SW480 (cell line): ENCODE measurements around the gene PTPRD.

ENCODE experiments used
- DNase-seq: peaks from one replicate; pipeline ENCODE4 v3.0.0-alpha.2; 2016; ENCODE audit warnings: low spot score

The PTPRD gene

GRCh38 chr9:10054456-10054855 lies 558.3 kb downstream of the PTPRD start:
- DNase-seq: no peak

GRCh38 chr9:10052916-10053315 lies 559.9 kb downstream of the PTPRD start:
- no peak for DNase-seq

- DNase-seq: no peak
These were observed 560.6 kb downstream of the PTPRD start for GRCh38 chr9:10052181-10052580.

GRCh38 chr9:10050016-10050415 lies 562.8 kb downstream of the PTPRD start:
- no peak for DNase-seq

- DNase-seq: no peak
These were observed 563.8 kb downstream of the PTPRD start for GRCh38 chr9:10048994-10049393.

GRCh38 chr9:10045598-10045997 lies 567.2 kb downstream of the PTPRD start:
- DNase-seq: peak; percentile 2

GRCh38 chr9:10041726-10042229 lies 571.0 kb downstream of the PTPRD start:
- no peak for DNase-seq

- DNase-seq: no peak
These were observed 576.7 kb downstream of the PTPRD start for GRCh38 chr9:10036095-10036494.

- no peak for DNase-seq
These were observed 580.6 kb downstream of the PTPRD start for GRCh38 chr9:10032166-10032565.

- DNase-seq: no peak
These were observed 586.3 kb downstream of the PTPRD start for GRCh38 chr9:10026443-10026984.

- DNase-seq: no peak
These were observed 597.0 kb downstream of the PTPRD start for GRCh38 chr9:10015755-10016154.

GRCh38 chr9:10014889-10015288 lies 597.9 kb downstream of the PTPRD start:
- no peak for DNase-seq

- DNase-seq: no peak
These were observed 603.4 kb downstream of the PTPRD start for GRCh38 chr9:10009401-10009800.

GRCh38 chr9:10008101-10008799 lies 604.6 kb downstream of the PTPRD start:
- no peak for DNase-seq

- no peak for DNase-seq
These were observed 605.4 kb downstream of the PTPRD start for GRCh38 chr9:10007356-10007755.

- DNase-seq: no peak
These were observed 607.6 kb downstream of the PTPRD start for GRCh38 chr9:10005206-10005605.

GRCh38 chr9:10003047-10003446 lies 609.8 kb downstream of the PTPRD start:
- no peak for DNase-seq

- DNase-seq: no peak
These were observed 612.1 kb downstream of the PTPRD start for GRCh38 chr9:10000669-10001068.

- no peak for DNase-seq
These were observed 614.1 kb downstream of the PTPRD start for GRCh38 chr9:9998491-9999287.

- DNase-seq: no peak
These were observed 615.2 kb downstream of the PTPRD start for GRCh38 chr9:9997585-9997984.

GRCh38 chr9:9996259-9996658 lies 616.5 kb downstream of the PTPRD start:
- no peak for DNase-seq

GRCh38 chr9:9992936-9993335 lies 619.9 kb downstream of the PTPRD start:
- DNase-seq: no peak

GRCh38 chr9:9973062-9973461 lies 639.7 kb downstream of the PTPRD start:
- DNase-seq: no peak
